IMR-90 (cell line): ENCODE measurements around the gene GMCL1. TPM values are rescaled to one million over a fixed set of nuclear protein-coding genes. Genes with fewer than 3 reads are reported as not detected.
"Not testable (repeated sequence)": the region's sequence is repeated elsewhere in the genome, so short reads cannot be mapped to it uniquely, and the experiment has no call there.

Source experiments
- ATAC-seq: fragments of 200-7000 bp; cut with Tn5 transposase; 2 replicates; pipeline ENCODE4 v1.9.1; 2020; ENCODE audit warnings: low read depth, mild to moderate bottlenecking, moderate library complexity
- BruUV-seq: library from RNA; stranded (reverse); fragments of 400-500 nt; replicated peaks from 2 replicates; lab custom pipeline; 2021; lab: Mats Ljungman, UMichigan
- CTCF ChIA-PET: fragments of 300-600 bp; formaldehyde crosslinking; extraction: SDS; loops from one replicate; lab custom pipeline; 2021; ENCODE audit warnings: antibody characterized with exemption; lab: Yijun Ruan, JAX
- POLR2A ChIA-PET: fragments of 300-600 bp; sonication (Branson Sonifier 250); formaldehyde crosslinking; loops from one replicate; lab custom pipeline; 2022; ENCODE audit warnings: antibody characterized with exemption; ENCODE audit not compliant: unreplicated experiment; lab: Charles Lee
- DNase-seq: peaks from one replicate; pipeline ENCODE4 v3.0.0; 2013
- H2AFZ ChIP-seq: replicated peaks from 2 replicates; pipeline ENCODE3; 2013; ENCODE audit warnings: low read length, mild to moderate bottlenecking; ENCODE audit not compliant: poor library complexity
- H2AK5ac ChIP-seq: 2 replicates; pipeline ENCODE4 v1.6.1; 2013; ENCODE audit warnings: low read depth, low read length, inconsistent platforms
- H2AK9ac ChIP-seq: replicated peaks from 2 replicates; pipeline ENCODE3; 2013; ENCODE audit warnings: mild to moderate bottlenecking, low read depth, low read length, moderate library complexity; ENCODE audit not compliant: poor library complexity
- H2BK120ac ChIP-seq: 2 replicates; pipeline ENCODE4 v1.6.1; 2013; ENCODE audit warnings: low read depth, low read length, inconsistent platforms
- H2BK15ac ChIP-seq: 3 replicates; pipeline ENCODE4 v1.6.1; 2013; ENCODE audit warnings: low read depth, low read length, inconsistent platforms
- H2BK20ac ChIP-seq: 2 replicates; pipeline ENCODE4 v1.6.1; 2013; ENCODE audit warnings: low read depth, mild to moderate bottlenecking, inconsistent platforms, low read length, moderate library complexity
- H2BK5ac ChIP-seq: 2 replicates; pipeline ENCODE4 v1.6.1; 2013; ENCODE audit warnings: mild to moderate bottlenecking, low read depth, low read length, inconsistent platforms; ENCODE audit not compliant: poor library complexity, severe bottlenecking
- H3K14ac ChIP-seq: replicated peaks from 2 replicates; pipeline ENCODE4 v1.6.1; 2013; ENCODE audit warnings: low read depth, low read length, inconsistent platforms
- H3K18ac ChIP-seq: 2 replicates; pipeline ENCODE4 v1.6.1; 2013; ENCODE audit warnings: low read depth, low read length, control low read depth
- H3K23ac ChIP-seq: 2 replicates; pipeline ENCODE4 v1.6.1; 2013; ENCODE audit warnings: low read depth, low read length, inconsistent platforms
- H3K27ac ChIP-seq: 2 replicates; pipeline ENCODE4 v1.5.1; 2013; ENCODE audit warnings: mild to moderate bottlenecking, control low read depth, low read length; ENCODE audit not compliant: insufficient read depth
- H3K27me3 ChIP-seq: 2 replicates; pipeline ENCODE4 v1.6.1; 2013; ENCODE audit warnings: low read length; ENCODE audit not compliant: control insufficient read depth, insufficient read depth
- H3K36me3 ChIP-seq: 2 replicates; pipeline ENCODE4 v1.6.1; 2013; ENCODE audit warnings: low read length, mixed read lengths; ENCODE audit not compliant: control insufficient read depth, insufficient read depth
- H3K4ac ChIP-seq: 2 replicates; pipeline ENCODE4 v1.6.1; 2013; ENCODE audit warnings: low read depth, low read length, inconsistent platforms
- H3K4me1 ChIP-seq: 2 replicates; pipeline ENCODE4 v1.6.1; 2013; ENCODE audit warnings: low read length, mixed read lengths; ENCODE audit not compliant: control insufficient read depth, insufficient read depth
- H3K4me2 ChIP-seq: 2 replicates; pipeline ENCODE4 v1.6.1; 2013; ENCODE audit warnings: low read depth, mild to moderate bottlenecking, control low read depth, low read length, moderate library complexity
- H3K4me3 ChIP-seq: 2 replicates; pipeline ENCODE4 v1.5.1; 2013; ENCODE audit warnings: low read depth, mild to moderate bottlenecking, control low read depth, low read length, moderate library complexity; ENCODE audit not compliant: insufficient read depth
- H3K56ac ChIP-seq: 2 replicates; pipeline ENCODE4 v1.6.1; 2013; ENCODE audit warnings: low read length, inconsistent platforms; ENCODE audit not compliant: insufficient read depth; ENCODE audit errors: extremely low read depth
- H3K79me1 ChIP-seq, 2 experiments: 2 replicates each; pipeline ENCODE4 v1.6.1; 2013; ENCODE audit warnings: low read length in 2 of 2, inconsistent platforms in 1 of 2, low read depth in 1 of 2
- H3K9ac ChIP-seq: 2 replicates; pipeline ENCODE4 v1.6.1; 2013; ENCODE audit warnings: low read depth, low read length, control low read depth
- H3K9me1 ChIP-seq: 2 replicates; pipeline ENCODE4 v1.6.1; 2013; ENCODE audit warnings: low read length, inconsistent platforms; ENCODE audit not compliant: insufficient read depth
- H3K9me3 ChIP-seq: 2 replicates; pipeline ENCODE4 v1.6.1; 2013; ENCODE audit warnings: low read length; ENCODE audit not compliant: control insufficient read depth, insufficient read depth
- H4K20me1 ChIP-seq: 2 replicates; pipeline ENCODE4 v1.6.1; 2013; ENCODE audit warnings: low read length, inconsistent platforms; ENCODE audit not compliant: insufficient read depth
- H4K5ac ChIP-seq: 2 replicates; pipeline ENCODE4 v1.6.1; 2013; ENCODE audit warnings: mild to moderate bottlenecking, low read depth, low read length, control low read depth
- H4K8ac ChIP-seq, 2 experiments: 2 replicates each; pipeline ENCODE4 v1.6.1; 2013; ENCODE audit warnings: low read depth in 2 of 2, low read length in 2 of 2, control low read depth in 1 of 2, inconsistent platforms in 1 of 2
- H4K91ac ChIP-seq: 2 replicates; pipeline ENCODE4 v1.6.1; 2013; ENCODE audit warnings: low read depth, low read length, inconsistent platforms; ENCODE audit not compliant: insufficient read depth
- WGBS, 2 experiments: methylation state at CpG; one replicate each; pipeline versions ENCODE4 v1.1.5 to v1.1.7; 2013; ENCODE audit warnings: missing lambda C conversion rate in 2 of 2; ENCODE audit not compliant: insufficient read length in 1 of 2; ENCODE audit errors: extremely low coverage in 2 of 2; 5-methylcytosine and 5-hydroxymethylcytosine counted together
- dilution Hi-C: fragments of 300-500 bp; cut with HindIII; formaldehyde crosslinking; loops from one replicate; pipeline ENCODE4 v1.14.3; 2018; ENCODE audit warnings: low sequenced_read_pairs; ENCODE audit not compliant: unreplicated experiment
- in situ Hi-C: fragments of 300-500 bp; cut with MboI; formaldehyde crosslinking; loops from 3 replicates; pipeline ENCODE4 v1.14.3; 2019; ENCODE audit warnings: low sequenced_read_pairs, inconsistent platforms, mixed read lengths
- intact Hi-C: fragments of 100-400 bp; cut with micrococcal nuclease; formaldehyde crosslinking; loops from 2 replicates; pipeline ENCODE4 v1.10.0; 2022
- polyA plus RNA-seq, 3 experiments: library from polyadenylated mRNA; depleted of rRNA; stranded (reverse); fragments of >200 nt; gene quantifications; 2 replicates each; pipeline ENCODE4 v1.2.3, GENCODE V29; 2012; ENCODE audit warnings: low replicate concordance in 1 of 3
- total RNA-seq: library from RNA; depleted of rRNA; stranded (reverse); fragments of >200 nt; gene quantifications from 2 replicates; pipeline ENCODE4 v1.2.3, GENCODE V29; 2012

The GMCL1 gene
- total and polyA plus RNA-seq, 2 of the 4 experiments (the other 2 are of a cell fraction): 2.8 to 3.4 TPM

- no CpG with 5 or more reads among the region's 4 CpGs for WGBS, 2 experiments
- BruUV-seq: not testable (repeated sequence)
- POLR2A ChIA-PET: interaction anchor here (0.6 kb wide), 2 partner anchors 16 to 1513 kb away, joined by 3 to 6 read pairs; no protein-coding TSS in a partner anchor
Observed at GRCh38 chr2:69802781-69803367, 26.6 kb upstream of the GMCL1 start.

More at GRCh38 chr2:69802781-69803367, 26.6 kb upstream of the GMCL1 start:
- H2AK9ac ChIP-seq, H3K9ac ChIP-seq, H3K4me2 ChIP-seq, H4K91ac ChIP-seq, H3K79me1 ChIP-seq, H3K4me1 ChIP-seq, H2AFZ ChIP-seq, H2AK5ac ChIP-seq, H3K27me3 ChIP-seq, intact Hi-C loops, DNase-seq, H3K56ac ChIP-seq, H3K9me1 ChIP-seq, H3K14ac ChIP-seq, H3K36me3 ChIP-seq, H2BK120ac ChIP-seq, H3K23ac ChIP-seq, H4K20me1 ChIP-seq, H3K9me3 ChIP-seq, dilution Hi-C loops, H3K4ac ChIP-seq, H3K18ac ChIP-seq, H4K5ac ChIP-seq, H4K8ac ChIP-seq, in situ Hi-C loops, H2BK20ac ChIP-seq, H2BK5ac ChIP-seq, H2BK15ac ChIP-seq, ATAC-seq, H3K27ac ChIP-seq, H3K4me3 ChIP-seq: not testable (repeated sequence)
- CTCF ChIA-PET: interaction anchor here (0.6 to 1.1 kb wide), 2 partner anchors 14 to 268 kb away, joined by 4 to 11 read pairs; no protein-coding TSS in a partner anchor
